ENCODE results near the gene MBD3L3.
"Not testable (repeated sequence)": the region's sequence is repeated elsewhere in the genome, so short reads cannot be mapped to it uniquely, and the experiment has no call there.

DNA sequence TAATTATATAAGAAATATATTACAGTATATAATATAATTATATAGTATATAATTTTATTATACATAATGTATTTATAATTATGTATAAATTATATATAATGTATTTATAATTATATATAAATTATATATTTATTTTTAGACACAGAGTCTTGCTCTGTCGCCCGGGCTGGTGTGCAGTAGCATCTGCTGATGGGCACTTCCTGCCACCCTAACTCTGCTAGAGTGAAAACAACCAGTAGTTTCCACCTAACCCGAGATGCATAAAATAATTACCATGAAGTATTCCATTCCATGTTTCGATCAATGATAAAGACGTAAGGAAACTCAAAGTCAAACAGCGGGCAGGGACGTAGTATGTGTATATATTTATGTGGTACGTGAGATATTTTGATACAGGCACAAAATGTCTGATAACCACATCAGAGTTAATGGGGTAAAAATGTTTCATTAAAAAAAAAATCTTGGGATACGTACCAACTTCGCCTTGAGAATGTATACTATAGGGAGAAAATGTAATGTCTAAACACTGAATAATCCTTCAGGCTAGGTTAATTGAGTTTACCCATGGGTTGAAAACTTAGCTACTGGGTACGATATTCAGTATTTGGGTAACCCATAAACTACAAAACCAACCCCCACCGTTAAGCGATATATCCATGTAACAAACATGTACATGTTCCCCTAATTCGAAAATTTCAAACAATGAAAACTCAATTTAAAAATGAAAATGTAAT lies 3.7 kb downstream of the MBD3L3 start:
- not testable (repeated sequence) for TF ChIP-seq POLR2A (IDR thresholded peaks at IDR 0.05); CTCF (IDR thresholded peaks at IDR 0.05); POLR2AphosphoS5 (IDR thresholded peaks at IDR 0.05; ENCODE audit: insufficient read depth in 1 of 2, low read depth in 1 of 2)

Data from vagina (tissue), 2 donors.